HT1080 (cell line): Measurements from ENCODE around the gene IQSEC1. TPM values are rescaled to one million over a fixed set of nuclear protein-coding genes. Genes with fewer than 3 reads are reported as not detected.

Source experiments
- small RNA-seq: library from RNA; depleted of rRNA; stranded (forward); fragments of <200 nt; gene quantifications from one replicate; pipeline ENCODE3, GENCODE V24; 2014
- total RNA-seq: library from RNA; depleted of rRNA; stranded (reverse); fragments of >200 nt; shearing (Covaris generic); gene quantifications from 2 replicates; pipeline ENCODE4 v1.2.3, GENCODE V29; 2014; rRNA removed

The IQSEC1 gene
- total RNA-seq, 1 experiment from 2014 or later, result 1.3 TPM

Small RNA genes lying within 50 kb of the gene (small RNA-seq; reads per million reads assigned to genes)
- not detected for gene AC034198.1
- gene AC069271.1, result not detected

Other genes with a start within 250 kb of the IQSEC1 start
- gene RPL32, start 231.9 kb downstream of the IQSEC1 start, total RNA-seq, result 2,698 and 2,901 TPM in 2 replicates